RWPE1 (cell line): ENCODE measurements around the gene TOX2.

Experiments
- CTCF ChIA-PET: fragments of 350-600 bp; sonication (Branson Sonifier 250); formaldehyde crosslinking; extraction: SDS; loops from one replicate; lab custom pipeline; 2021; lab: Yijun Ruan, JAX
- POLR2A ChIA-PET: fragments of 400-600 bp; formaldehyde crosslinking; extraction: SDS; loops from one replicate; lab custom pipeline; 2020; ENCODE audit warnings: antibody characterized with exemption; ENCODE audit not compliant: low non-redundant PET; lab: Yijun Ruan, JAX
- DNase-seq: peaks from one replicate; pipeline ENCODE4 v3.0.0; 2012; ENCODE audit warnings: low spot score
- H3K27ac ChIP-seq: fragments of 450-650 bp; 2 replicates; pipeline ENCODE4 v1.5.1; 2017
- CTCF ChIP-seq: fragments of 450-650 bp; conservative IDR thresholded peaks from 2 replicates; pipeline ENCODE4 v1.5.1; 2017; ENCODE audit warnings: low read depth, mild to moderate bottlenecking

Gene TOX2

GRCh38 chr20:43949741-43950618 lies 35.3 kb downstream of the TOX2 start:
- TF ChIP-seq CTCF, result no peak
- no peak for DNase-seq
- CTCF ChIA-PET, result interaction anchor here (0.5 to 0.6 kb wide), 5 partner anchors 17 to 1993 kb away, joined by 3 to 6 read pairs (median 3); no protein-coding TSS in a partner anchor
- no peak overlapping the region for H3K27ac ChIP-seq
- POLR2A ChIA-PET, result interaction anchor here (0.6 kb wide), 1 partner anchor 154 kb away, joined by 4 read pairs; no protein-coding TSS in a partner anchor

- DNase-seq, result no peak
- ChIA-PET CTCF (interaction anchor here (1.1 kb wide), 1 partner anchor 236 kb away, joined by 3 read pairs; no protein-coding TSS in a partner anchor), POLR2A (no interaction called here)
- H3K27ac ChIP-seq, result peak overlapping the region; percentile 83
- TF ChIP-seq CTCF, result no peak
These were observed 39.4 kb downstream of the TOX2 start for GRCh38 chr20:43953919-43954592.

- ChIA-PET CTCF (interaction anchor here (0.6 to 1.1 kb wide), 4 partner anchors 13 to 236 kb away, joined by 3 read pairs; no protein-coding TSS in a partner anchor), POLR2A (no interaction called here)
- no peak for TF ChIP-seq CTCF
- H3K27ac ChIP-seq, result peak overlapping the region; percentile 83
- no peak for DNase-seq
These were observed 40.0 kb downstream of the TOX2 start for GRCh38 chr20:43954704-43955061.

- ChIA-PET POLR2A (no interaction called here), CTCF (interaction anchor here (0.6 to 1.1 kb wide), 4 partner anchors 13 to 235 kb away, joined by 3 read pairs; no protein-coding TSS in a partner anchor)
- peak; percentile 99 for DNase-seq
- TF ChIP-seq CTCF, result no peak
- peak overlapping the region; percentile 83 for H3K27ac ChIP-seq
These were observed 40.6 kb downstream of the TOX2 start for GRCh38 chr20:43955062-43955749.

- TF ChIP-seq CTCF, result no peak
- ChIA-PET POLR2A (interaction anchor here (0.7 kb wide), 1 partner anchor 9 kb away, joined by 9 read pairs; no protein-coding TSS in a partner anchor), CTCF (interaction anchor here (1.0 kb wide), 2 partner anchors 18 to 105 kb away, joined by 3 to 5 read pairs; no protein-coding TSS in a partner anchor)
- H3K27ac ChIP-seq, result peak overlapping the region; percentile 83
- no peak for DNase-seq
These were observed 41.1 kb downstream of the TOX2 start for GRCh38 chr20:43955750-43956191.
